Esophagus muscularis mucosa (tissue), 4 donors: Measurements from ENCODE around the gene MRTFB. TPM values are rescaled to one million over a fixed set of nuclear protein-coding genes. Genes with fewer than 3 reads are reported as not detected.
"Not testable (repeated sequence)": the region's sequence is repeated elsewhere in the genome, so short reads cannot be mapped to it uniquely, and the experiment has no call there.

Experiments used
- DNase-seq: peaks from one replicate; pipeline ENCODE4 v3.0.0-alpha.2; 2017; ENCODE audit errors: extremely low spot score
- H3K27ac ChIP-seq, 4 donors: fragments of 200-600 bp; sonication (generic); replicated peaks in 1 of 4; 1 replicate in 3 of 4; 2 replicates in 1 of 4; pipeline ENCODE4 v1.5.1; 2016 to 2019; ENCODE audit warnings: mild to moderate bottlenecking in 1 of 4
- H3K27me3 ChIP-seq, 4 donors: fragments of 200-600 bp; sonication (generic); one replicate each; pipeline versions ENCODE4 v1.5.1 to v1.6.0; 2016 to 2019
- H3K36me3 ChIP-seq, 4 donors: fragments of 200-600 bp; sonication (generic); one replicate each; pipeline ENCODE4 v1.5.1; 2016 to 2019
- H3K4me1 ChIP-seq, 4 donors: fragments of 200-600 bp; sonication (generic); one replicate each; pipeline ENCODE4 v1.5.1; 2016 to 2019
- H3K4me3 ChIP-seq, 4 donors: fragments of 200-600 bp; sonication (generic); 1 replicate in 2 of 4; 2 replicates in 2 of 4; pipeline ENCODE4 v1.5.1; 2016 to 2019; ENCODE audit warnings: mild to moderate bottlenecking in 4 of 4, moderate library complexity in 1 of 4
- H3K9me3 ChIP-seq, 4 donors: fragments of 200-600 bp; sonication (generic); 1 replicate in 3 of 4; 2 replicates in 1 of 4; pipeline ENCODE4 v1.5.1; 2016 to 2019
- EP300 ChIP-seq: sonication (generic); formaldehyde crosslinking; IDR thresholded peaks from one replicate; pipeline ENCODE4 v1.6.1; 2017; ENCODE audit warnings: antibody characterized with exemption
- POLR2A ChIP-seq: fragments of 450-650 bp; IDR thresholded peaks from one replicate; pipeline ENCODE4 v1.6.1; 2017; ENCODE audit warnings: antibody characterized with exemption, moderate library complexity, mild to moderate bottlenecking, low read depth
- POLR2AphosphoS5 ChIP-seq, 2 donors: sonication (generic); formaldehyde crosslinking; IDR thresholded peaks; one replicate each; pipeline ENCODE4 v1.6.1; 2017; ENCODE audit warnings: antibody characterized with exemption in 2 of 2
- WGBS: methylation state at CpG from one replicate; pipeline ENCODE4 v1.1.5; 2018; 5-methylcytosine and 5-hydroxymethylcytosine counted together
- intact Hi-C: fragments of 100-400 bp; cut with DNase I; formaldehyde crosslinking; loops from one replicate; pipeline ENCODE4 v1.15.1; 2023
- total RNA-seq, 4 donors: library from RNA; depleted of rRNA; stranded (reverse); fragments of >200 nt; gene quantifications; one replicate each; pipeline versions ENCODE4 v1.1.0 to v1.2.1, GENCODE V29; 2016
- TF ChIP-seq, protein P1 (sequence below), 3 experiments: fragments of 200-600 bp in 2 of 3; fragments of 450-650 bp in 1 of 3; sonication (generic) in 2 of 3; IDR thresholded peaks; one replicate each; pipeline ENCODE4 v1.5.1; 2017 to 2019; ENCODE audit warnings: antibody characterized with exemption in 3 of 3, mild to moderate bottlenecking in 2 of 3, moderate library complexity in 1 of 3

Gene MRTFB
- total RNA-seq, 4 donors from 2014 or later = 36.3 to 63.6 (median 48.2) TPM

DNA sequence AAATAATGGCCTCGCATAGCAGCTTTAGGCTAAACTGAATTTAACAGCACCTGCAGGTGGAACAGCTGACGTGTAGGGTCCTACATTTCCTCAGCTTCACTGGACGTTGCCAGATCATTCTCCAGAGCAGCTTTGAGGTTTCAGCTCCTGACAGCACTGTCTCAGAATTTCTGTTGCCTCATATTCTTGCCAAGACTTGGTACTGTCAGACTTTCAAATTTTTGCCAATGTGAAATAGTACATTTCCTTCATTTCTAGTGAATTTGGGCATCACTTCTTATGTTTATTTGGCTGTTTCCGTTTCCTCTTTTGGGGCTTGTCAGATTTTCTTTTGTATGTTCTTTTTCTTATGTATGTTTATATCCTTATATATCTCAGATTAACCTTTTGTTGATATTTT is 48.7 kb downstream of the MRTFB start:
- Histone ChIP-seq H3K4me3 (no peak overlapping the region), H3K36me3 (no peaks in the 10 kb centered on the region), H3K9me3 (no peaks in the 10 kb centered on the region), H3K27ac (no peak overlapping the region), H3K4me1 (peaks cover 4 to 53% (median 40%) of the 10 kb centered on the region in 4 donors), H3K27me3 (no peaks in the 10 kb centered on the region)
- TF ChIP-seq POLR2AphosphoS5 (IDR thresholded peaks at IDR 0.05) (no peak), EP300 (no peak), POLR2A (no peak)
- TF ChIP-seq, protein P1, sequence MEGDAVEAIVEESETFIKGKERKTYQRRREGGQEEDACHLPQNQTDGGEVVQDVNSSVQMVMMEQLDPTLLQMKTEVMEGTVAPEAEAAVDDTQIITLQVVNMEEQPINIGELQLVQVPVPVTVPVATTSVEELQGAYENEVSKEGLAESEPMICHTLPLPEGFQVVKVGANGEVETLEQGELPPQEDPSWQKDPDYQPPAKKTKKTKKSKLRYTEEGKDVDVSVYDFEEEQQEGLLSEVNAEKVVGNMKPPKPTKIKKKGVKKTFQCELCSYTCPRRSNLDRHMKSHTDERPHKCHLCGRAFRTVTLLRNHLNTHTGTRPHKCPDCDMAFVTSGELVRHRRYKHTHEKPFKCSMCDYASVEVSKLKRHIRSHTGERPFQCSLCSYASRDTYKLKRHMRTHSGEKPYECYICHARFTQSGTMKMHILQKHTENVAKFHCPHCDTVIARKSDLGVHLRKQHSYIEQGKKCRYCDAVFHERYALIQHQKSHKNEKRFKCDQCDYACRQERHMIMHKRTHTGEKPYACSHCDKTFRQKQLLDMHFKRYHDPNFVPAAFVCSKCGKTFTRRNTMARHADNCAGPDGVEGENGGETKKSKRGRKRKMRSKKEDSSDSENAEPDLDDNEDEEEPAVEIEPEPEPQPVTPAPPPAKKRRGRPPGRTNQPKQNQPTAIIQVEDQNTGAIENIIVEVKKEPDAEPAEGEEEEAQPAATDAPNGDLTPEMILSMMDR (IDR thresholded peaks at IDR 0.05) = no peak
- intact Hi-C loops = no loop called here
- 90% methylated on average over 4 of the region's 4 CpGs for WGBS
- no peak for DNase-seq

DNA sequence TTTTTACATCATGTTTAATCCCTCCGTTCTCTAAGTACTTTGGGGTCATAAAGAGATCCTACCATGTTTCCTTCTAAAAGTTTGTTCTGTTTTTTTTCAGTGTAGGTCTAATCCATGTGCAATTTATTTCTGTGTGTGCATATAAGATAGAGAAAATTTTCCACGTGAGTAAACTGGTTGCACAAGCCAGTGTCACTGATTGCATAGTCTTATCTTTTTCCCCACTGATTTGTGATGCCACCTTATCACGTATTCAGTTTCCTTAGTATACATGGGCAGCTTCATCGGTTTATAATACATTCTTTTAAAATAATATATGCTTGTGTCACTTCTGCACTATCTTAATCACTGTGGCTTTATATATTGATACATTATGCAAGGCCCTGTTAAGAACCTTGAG is 49.2 kb downstream of the MRTFB start:
- Histone ChIP-seq H3K4me1 (peaks cover 3 to 53% (median 40%) of the 10 kb centered on the region in 4 donors), H3K9me3 (no peaks in the 10 kb centered on the region), H3K27me3 (no peaks in the 10 kb centered on the region), H3K4me3 (no peak overlapping the region), H3K27ac (no peak overlapping the region), H3K36me3 (no peaks in the 10 kb centered on the region)
- DNase-seq = no peak
- TF ChIP-seq, protein P1 (IDR thresholded peaks at IDR 0.05) = no peak
- no peak for TF ChIP-seq EP300
- no peak for TF ChIP-seq POLR2A
- TF ChIP-seq POLR2AphosphoS5 (IDR thresholded peaks at IDR 0.05) = no peak
- 95% methylated on average over 4 of the region's 4 CpGs for WGBS
- intact Hi-C loops = no loop called here

DNA sequence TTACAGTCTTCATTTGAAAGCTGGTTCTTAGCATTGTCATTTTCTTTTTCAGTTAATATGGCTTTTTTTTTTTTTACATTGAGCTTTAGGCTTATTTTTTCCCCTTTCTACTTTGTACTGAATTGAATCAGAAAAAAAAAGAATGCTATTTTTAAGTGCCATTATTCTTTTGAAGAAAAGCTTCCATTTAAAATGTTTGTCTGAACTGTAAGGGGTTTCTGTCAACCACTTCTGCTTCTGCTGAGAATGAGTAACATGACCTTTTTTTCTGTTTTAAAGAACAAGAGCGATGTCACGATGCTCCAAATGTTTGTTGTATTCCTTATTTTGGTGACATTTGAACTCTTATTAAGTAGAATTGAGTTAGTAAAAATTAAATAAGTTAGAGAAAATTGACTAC is 50.0 kb downstream of the MRTFB start:
- WGBS = 77% methylated on average over 2 of the region's 2 CpGs
- intact Hi-C loops = no loop called here
- no peaks in the 10 kb centered on the region for H3K36me3 ChIP-seq
- H3K27ac ChIP-seq = no peak overlapping the region
- TF ChIP-seq, protein P1 (IDR thresholded peaks at IDR 0.05) = no peak
- TF ChIP-seq EP300 (no peak), POLR2AphosphoS5 (IDR thresholded peaks at IDR 0.05) (no peak), POLR2A (no peak)
- DNase-seq = no peak
- H3K4me3 ChIP-seq = no peak overlapping the region
- H3K9me3 ChIP-seq = no peaks in the 10 kb centered on the region
- no peaks in the 10 kb centered on the region for H3K27me3 ChIP-seq
- H3K4me1 ChIP-seq = peaks cover 3 to 53% (median 39%) of the 10 kb centered on the region in 4 donors

DNA sequence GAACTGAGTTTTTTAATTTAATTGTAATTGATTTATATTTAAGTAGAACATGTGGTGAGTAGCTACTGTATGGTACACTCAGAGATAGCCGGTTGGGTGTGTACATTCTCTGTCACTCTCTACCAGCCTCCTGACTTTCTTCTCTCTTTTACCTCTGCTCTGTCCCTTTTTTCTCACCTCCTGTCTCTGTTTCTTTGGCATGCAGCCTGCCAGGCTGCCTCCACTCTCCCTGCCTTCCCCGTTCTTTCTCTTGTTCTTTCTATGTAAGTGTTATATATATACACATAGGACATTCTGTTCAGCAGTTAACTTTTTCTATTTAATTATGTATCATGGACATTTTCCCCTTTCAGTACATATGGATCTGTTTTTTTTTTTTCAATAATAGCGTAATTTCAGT is 50.8 kb downstream of the MRTFB start:
- H3K4me3 ChIP-seq = no peak overlapping the region
- H3K9me3 ChIP-seq = no peaks in the 10 kb centered on the region
- TF ChIP-seq POLR2A = no peak
- no peak for TF ChIP-seq EP300
- TF ChIP-seq POLR2AphosphoS5 (IDR thresholded peaks at IDR 0.05) = no peak
- TF ChIP-seq, protein P1 (IDR thresholded peaks at IDR 0.05) = no peak
- WGBS = 83% methylated on average over 3 of the region's 3 CpGs
- intact Hi-C loops = no loop called here
- peaks cover 3 to 56% (median 40%) of the 10 kb centered on the region in 4 donors for H3K4me1 ChIP-seq
- DNase-seq = no peak
- no peaks in the 10 kb centered on the region for H3K36me3 ChIP-seq
- no peaks in the 10 kb centered on the region for H3K27me3 ChIP-seq
- no peak overlapping the region for H3K27ac ChIP-seq

DNA sequence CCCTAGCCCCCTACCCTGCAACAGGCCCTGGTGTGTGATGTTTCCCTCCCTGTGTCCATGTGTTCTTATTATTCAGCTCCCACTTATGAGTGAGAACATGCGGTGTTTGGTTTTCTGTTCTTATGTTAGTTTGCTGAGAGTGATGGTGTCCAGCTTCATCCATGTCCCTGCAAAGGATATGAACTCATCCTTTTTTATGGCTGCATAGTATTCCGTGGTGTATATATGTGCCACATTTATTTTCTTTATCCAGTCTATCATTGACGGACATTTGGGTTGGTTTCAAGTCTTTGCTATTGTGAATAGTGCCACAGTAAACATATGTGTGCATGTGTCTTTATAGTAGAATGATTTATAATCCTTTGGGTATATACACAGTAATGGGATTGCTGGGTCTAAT is 51.3 kb downstream of the MRTFB start:
- intact Hi-C loops, H3K4me3 ChIP-seq, H3K9me3 ChIP-seq, H3K27me3 ChIP-seq, DNase-seq, H3K36me3 ChIP-seq, H3K27ac ChIP-seq: not testable (repeated sequence)
- H3K4me1 ChIP-seq = peaks cover 3 to 56% (median 35%) of the 10 kb centered on the region in 4 donors
- WGBS = 94% methylated on average over 3 of the region's 3 CpGs
